ENCODE measurements around the gene KCNH2.
"Not testable (repeated sequence)": the region's sequence is repeated elsewhere in the genome, so short reads cannot be mapped to it uniquely, and the experiment has no call there.

KCNH2 gene

GRCh38 chr7:150978126-150978789 is at the start of gene KCNH2:
Gene KCNH2 (minus strand): TSS chr7:150978321. CDS start chr7:150977913, 408 bp downstream.
- no peak for DNase-seq

- DNase-seq, result not testable (repeated sequence)
Measured at GRCh38 chr7:151027728-151028130, 49.6 kb upstream of the KCNH2 start.

GRCh38 chr7:151026771-151027727 is 48.9 kb upstream of the KCNH2 start:
- not testable (repeated sequence) for DNase-seq

GRCh38 chr7:151025924-151026671 is 48.0 kb upstream of the KCNH2 start:
- no peak for DNase-seq

GRCh38 chr7:151024435-151025056 is 46.4 kb upstream of the KCNH2 start, which contains the start of gene ATG9B:
Gene ATG9B (minus strand): TSS chr7:151024494. CDS start chr7:151024423, 71 bp downstream.
- DNase-seq, result no peak

GRCh38 chr7:151023232-151023631 is 45.1 kb upstream of the KCNH2 start:
- DNase-seq, result no peak

GRCh38 chr7:151020231-151020630 is 42.1 kb upstream of the KCNH2 start:
- no peak for DNase-seq

GRCh38 chr7:151019130-151019447 is 41.0 kb upstream of the KCNH2 start:
- no peak for DNase-seq

- peak; percentile 51 for DNase-seq
Measured at GRCh38 chr7:151018421-151019129, 40.5 kb upstream of the KCNH2 start.

- peak; percentile 51 for DNase-seq
Measured at GRCh38 chr7:151017953-151018420, 39.9 kb upstream of the KCNH2 start.

GRCh38 chr7:151017370-151017952 is 39.3 kb upstream of the KCNH2 start:
- DNase-seq, result no peak

- no peak for DNase-seq
Measured at GRCh38 chr7:151016942-151017341, 38.8 kb upstream of the KCNH2 start.

- DNase-seq, result no peak
Measured at GRCh38 chr7:151016505-151016904, 38.4 kb upstream of the KCNH2 start.

GRCh38 chr7:151015967-151016366 is 37.8 kb upstream of the KCNH2 start:
- DNase-seq, result no peak

GRCh38 chr7:151014950-151015349 is 36.8 kb upstream of the KCNH2 start:
- DNase-seq, result no peak

GRCh38 chr7:151013733-151014497 is 35.8 kb upstream of the KCNH2 start:
- peak; percentile 70 for DNase-seq

GRCh38 chr7:151013356-151013732 is 35.2 kb upstream of the KCNH2 start:
- DNase-seq, result no peak

GRCh38 chr7:151012911-151013347 is 34.8 kb upstream of the KCNH2 start:
- peak; percentile 52 for DNase-seq

GRCh38 chr7:151012031-151012692 is 34.0 kb upstream of the KCNH2 start:
- DNase-seq, result no peak

- DNase-seq, result not testable (repeated sequence)
Measured at GRCh38 chr7:151011616-151012015, 33.5 kb upstream of the KCNH2 start.

Data from fibroblast of upper back skin (primary cell).